Measurements from ENCODE around the gene MEGF11.

DNA sequence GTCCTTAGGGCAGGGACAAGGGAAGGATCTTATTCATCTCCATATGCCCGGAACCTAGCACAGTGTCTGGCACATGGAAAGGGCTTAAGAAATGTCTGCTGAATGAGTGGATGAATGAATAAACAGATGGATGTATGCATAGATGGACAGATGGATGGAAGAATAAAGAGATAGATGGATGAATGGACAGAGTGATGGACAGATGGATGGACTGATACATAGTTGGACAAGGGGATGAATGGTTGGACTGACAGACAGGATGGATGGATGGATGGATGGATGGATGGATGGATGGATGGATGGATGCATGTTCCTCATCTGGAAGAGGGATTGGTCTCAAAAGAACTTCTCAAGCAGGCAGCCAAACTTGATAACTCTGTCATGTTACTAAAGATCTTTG is 177.6 kb downstream of the MEGF11 start:
- TF ChIP-seq, protein P1, sequence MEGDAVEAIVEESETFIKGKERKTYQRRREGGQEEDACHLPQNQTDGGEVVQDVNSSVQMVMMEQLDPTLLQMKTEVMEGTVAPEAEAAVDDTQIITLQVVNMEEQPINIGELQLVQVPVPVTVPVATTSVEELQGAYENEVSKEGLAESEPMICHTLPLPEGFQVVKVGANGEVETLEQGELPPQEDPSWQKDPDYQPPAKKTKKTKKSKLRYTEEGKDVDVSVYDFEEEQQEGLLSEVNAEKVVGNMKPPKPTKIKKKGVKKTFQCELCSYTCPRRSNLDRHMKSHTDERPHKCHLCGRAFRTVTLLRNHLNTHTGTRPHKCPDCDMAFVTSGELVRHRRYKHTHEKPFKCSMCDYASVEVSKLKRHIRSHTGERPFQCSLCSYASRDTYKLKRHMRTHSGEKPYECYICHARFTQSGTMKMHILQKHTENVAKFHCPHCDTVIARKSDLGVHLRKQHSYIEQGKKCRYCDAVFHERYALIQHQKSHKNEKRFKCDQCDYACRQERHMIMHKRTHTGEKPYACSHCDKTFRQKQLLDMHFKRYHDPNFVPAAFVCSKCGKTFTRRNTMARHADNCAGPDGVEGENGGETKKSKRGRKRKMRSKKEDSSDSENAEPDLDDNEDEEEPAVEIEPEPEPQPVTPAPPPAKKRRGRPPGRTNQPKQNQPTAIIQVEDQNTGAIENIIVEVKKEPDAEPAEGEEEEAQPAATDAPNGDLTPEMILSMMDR (conservative IDR thresholded peaks at IDR 0.05 in 1 of 2, IDR thresholded peaks at IDR 0.05 in 1 of 2; ENCODE audit: low read depth in 1 of 2, low read length in 2 of 2), result no peak
- TF ChIP-seq EZH2 (IDR thresholded peaks at IDR 0.05; ENCODE audit: low read length, missing control alignments), result no peak
